Activated CD8-positive, alpha-beta memory T cell treated with anti-CD3 and anti-CD28 coated beads, Interleukin-2, amount 50 U/mL, for 24 hours (primary cell): ENCODE data around the gene DDX59.

ENCODE experiments used
- DNase-seq: peaks from one replicate; pipeline ENCODE4 v3.0.0-alpha.2; 2020; ENCODE audit errors: extremely low read depth

DDX59 gene

GRCh38 chr1:200669314-200670241, at the start of gene DDX59:
Gene DDX59, minus strand, starts transcription at chr1:200669907. Its CDS starts 3,167 bp downstream, at chr1:200666740.
- DNase-seq, result peak; percentile 74

GRCh38 chr1:200714504-200715187, 44.9 kb upstream of the DDX59 start:
- DNase-seq, result no peak

- no peak for DNase-seq
Observed at GRCh38 chr1:200710166-200710565, 40.5 kb upstream of the DDX59 start.

- no peak for DNase-seq
Observed at GRCh38 chr1:200708769-200709168, 39.1 kb upstream of the DDX59 start.

- no peak for DNase-seq
Observed at GRCh38 chr1:200708161-200708560, 38.5 kb upstream of the DDX59 start.

- no peak for DNase-seq
Observed at GRCh38 chr1:200707116-200707515, 37.4 kb upstream of the DDX59 start.

- DNase-seq, result no peak
Observed at GRCh38 chr1:200706111-200706814, 36.6 kb upstream of the DDX59 start.

- no peak for DNase-seq
Observed at GRCh38 chr1:200704986-200705500, 35.3 kb upstream of the DDX59 start.

- no peak for DNase-seq
Observed at GRCh38 chr1:200699871-200700270, 30.2 kb upstream of the DDX59 start.

- no peak for DNase-seq
Observed at GRCh38 chr1:200694738-200695137, 25.0 kb upstream of the DDX59 start.

- no peak for DNase-seq
Observed at GRCh38 chr1:200693327-200693726, 23.6 kb upstream of the DDX59 start.

- no peak for DNase-seq
Observed at GRCh38 chr1:200692316-200692715, 22.6 kb upstream of the DDX59 start.

GRCh38 chr1:200686620-200687019, 16.9 kb upstream of the DDX59 start:
- no peak for DNase-seq

GRCh38 chr1:200684015-200684414, 14.3 kb upstream of the DDX59 start:
- DNase-seq, result no peak

- no peak for DNase-seq
Observed at GRCh38 chr1:200683298-200683697, 13.6 kb upstream of the DDX59 start.

GRCh38 chr1:200681231-200681630, 11.5 kb upstream of the DDX59 start:
- no peak for DNase-seq

- no peak for DNase-seq
Observed at GRCh38 chr1:200676829-200677228, 7.1 kb upstream of the DDX59 start.

- no peak for DNase-seq
Observed at GRCh38 chr1:200675588-200675852, 5.8 kb upstream of the DDX59 start.

GRCh38 chr1:200674838-200675587, 5.3 kb upstream of the DDX59 start:
- no peak for DNase-seq

GRCh38 chr1:200673952-200674823, 4.5 kb upstream of the DDX59 start:
- DNase-seq, result no peak
